ENCODE measurements around the gene PSEN2.

PSEN2 gene

DNA sequence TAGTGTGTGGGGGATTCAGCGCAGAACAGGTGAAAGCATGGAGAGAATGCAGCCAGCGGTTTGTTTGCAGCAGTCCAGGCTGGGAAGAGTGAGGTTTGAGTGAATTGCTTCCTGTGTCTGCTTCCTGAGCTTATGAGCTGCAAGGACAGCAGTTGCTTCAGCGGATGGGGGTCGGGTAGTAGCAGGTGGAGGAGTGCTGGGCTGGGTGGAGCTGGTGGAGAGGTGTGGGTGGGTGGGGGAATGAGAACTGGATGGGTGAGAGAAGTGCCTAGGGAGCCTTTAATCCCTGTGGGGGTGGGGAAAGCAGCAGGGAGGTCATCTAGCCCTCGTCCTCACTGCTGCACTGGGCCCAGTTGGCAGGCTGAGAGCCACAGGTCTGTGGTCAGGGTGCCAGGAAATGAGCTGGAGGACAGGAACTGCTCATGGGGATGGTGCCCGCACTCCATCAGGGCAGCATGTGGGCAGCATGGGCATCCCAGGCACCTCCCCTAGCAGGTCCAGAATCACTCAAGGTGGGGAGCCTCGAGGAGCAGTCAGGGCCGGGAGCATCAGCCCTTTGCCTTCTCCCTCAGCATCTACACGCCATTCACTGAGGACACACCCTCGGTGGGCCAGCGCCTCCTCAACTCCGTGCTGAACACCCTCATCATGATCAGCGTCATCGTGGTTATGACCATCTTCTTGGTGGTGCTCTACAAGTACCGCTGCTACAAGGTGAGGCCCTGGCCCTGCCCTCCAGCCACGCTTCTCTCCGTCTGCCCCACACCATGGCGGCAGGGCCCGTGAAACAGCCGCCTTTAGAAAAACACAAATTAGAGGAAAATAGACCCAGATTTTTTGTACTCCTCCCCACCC is 14.8 kb downstream of the PSEN2 start:
- H3K4me3 ChIP-seq (ENCODE audit: low read depth, low read length), result no peak overlapping the region
- no peak for TF ChIP-seq POLR2A (IDR thresholded peaks at IDR 0.05; ENCODE audit: extremely low read depth, insufficient read length)
- TF ChIP-seq, protein P1, sequence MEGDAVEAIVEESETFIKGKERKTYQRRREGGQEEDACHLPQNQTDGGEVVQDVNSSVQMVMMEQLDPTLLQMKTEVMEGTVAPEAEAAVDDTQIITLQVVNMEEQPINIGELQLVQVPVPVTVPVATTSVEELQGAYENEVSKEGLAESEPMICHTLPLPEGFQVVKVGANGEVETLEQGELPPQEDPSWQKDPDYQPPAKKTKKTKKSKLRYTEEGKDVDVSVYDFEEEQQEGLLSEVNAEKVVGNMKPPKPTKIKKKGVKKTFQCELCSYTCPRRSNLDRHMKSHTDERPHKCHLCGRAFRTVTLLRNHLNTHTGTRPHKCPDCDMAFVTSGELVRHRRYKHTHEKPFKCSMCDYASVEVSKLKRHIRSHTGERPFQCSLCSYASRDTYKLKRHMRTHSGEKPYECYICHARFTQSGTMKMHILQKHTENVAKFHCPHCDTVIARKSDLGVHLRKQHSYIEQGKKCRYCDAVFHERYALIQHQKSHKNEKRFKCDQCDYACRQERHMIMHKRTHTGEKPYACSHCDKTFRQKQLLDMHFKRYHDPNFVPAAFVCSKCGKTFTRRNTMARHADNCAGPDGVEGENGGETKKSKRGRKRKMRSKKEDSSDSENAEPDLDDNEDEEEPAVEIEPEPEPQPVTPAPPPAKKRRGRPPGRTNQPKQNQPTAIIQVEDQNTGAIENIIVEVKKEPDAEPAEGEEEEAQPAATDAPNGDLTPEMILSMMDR (IDR thresholded peaks at IDR 0.05; ENCODE audit: low read depth, low read length), result no peak
- TF ChIP-seq, protein P2, sequence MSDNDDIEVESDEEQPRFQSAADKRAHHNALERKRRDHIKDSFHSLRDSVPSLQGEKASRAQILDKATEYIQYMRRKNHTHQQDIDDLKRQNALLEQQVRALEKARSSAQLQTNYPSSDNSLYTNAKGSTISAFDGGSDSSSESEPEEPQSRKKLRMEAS (IDR thresholded peaks at IDR 0.05; ENCODE audit: low read depth, low read length), result no peak
- no peak for TF ChIP-seq MYC (IDR thresholded peaks at IDR 0.05; ENCODE audit: low read depth, low read length)
- no peak for DNase-seq (ENCODE audit: low read depth)

- TF ChIP-seq, protein P2 (IDR thresholded peaks at IDR 0.05; ENCODE audit: low read depth, low read length), result no peak
- no peak for TF ChIP-seq POLR2A (IDR thresholded peaks at IDR 0.05; ENCODE audit: extremely low read depth, insufficient read length)
- no peak for TF ChIP-seq MYC (IDR thresholded peaks at IDR 0.05; ENCODE audit: low read depth, low read length)
- TF ChIP-seq, protein P1 (IDR thresholded peaks at IDR 0.05; ENCODE audit: low read depth, low read length), result no peak
- no peak for DNase-seq (ENCODE audit: low read depth)
- H3K4me3 ChIP-seq (ENCODE audit: low read depth, low read length), result no peak overlapping the region
Measured at GRCh38 chr1:226886122-226886901, 15.9 kb downstream of the PSEN2 start.

GRCh38 chr1:226887006-226887405 is 16.6 kb downstream of the PSEN2 start:
- DNase-seq (ENCODE audit: low read depth), result no peak
- TF ChIP-seq POLR2A (IDR thresholded peaks at IDR 0.05; ENCODE audit: extremely low read depth, insufficient read length) (no peak), MYC (IDR thresholded peaks at IDR 0.05; ENCODE audit: low read depth, low read length) (no peak)
- TF ChIP-seq, protein P2 (IDR thresholded peaks at IDR 0.05; ENCODE audit: low read depth, low read length), result no peak
- TF ChIP-seq, protein P1 (IDR thresholded peaks at IDR 0.05; ENCODE audit: low read depth, low read length), result no peak
- H3K4me3 ChIP-seq (ENCODE audit: low read depth, low read length), result no peak overlapping the region

DNA sequence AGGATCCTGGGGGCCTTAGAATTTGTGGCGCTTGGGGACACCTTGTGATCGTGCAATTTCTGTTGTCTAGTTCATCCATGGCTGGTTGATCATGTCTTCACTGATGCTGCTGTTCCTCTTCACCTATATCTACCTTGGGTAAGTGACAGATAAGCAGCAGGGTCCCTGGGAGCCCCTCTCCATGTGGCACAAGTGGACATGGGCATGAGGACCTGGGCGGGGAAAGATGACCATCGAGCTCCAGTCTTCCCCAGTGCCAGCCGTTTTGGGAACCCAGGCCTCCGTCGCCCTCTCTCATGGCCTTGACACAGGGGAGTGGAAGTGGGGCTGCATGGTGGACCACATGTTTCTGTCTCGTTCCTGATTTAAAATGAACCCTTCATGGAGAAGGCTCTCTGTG is 17.6 kb downstream of the PSEN2 start:
- no peak overlapping the region for H3K4me3 ChIP-seq (ENCODE audit: low read depth, low read length)
- DNase-seq (ENCODE audit: low read depth), result no peak
- TF ChIP-seq MYC (IDR thresholded peaks at IDR 0.05; ENCODE audit: low read depth, low read length) (no peak), POLR2A (IDR thresholded peaks at IDR 0.05; ENCODE audit: extremely low read depth, insufficient read length) (no peak)
- TF ChIP-seq, protein P1 (IDR thresholded peaks at IDR 0.05; ENCODE audit: low read depth, low read length), result no peak
- TF ChIP-seq, protein P2 (IDR thresholded peaks at IDR 0.05; ENCODE audit: low read depth, low read length), result no peak

DNA sequence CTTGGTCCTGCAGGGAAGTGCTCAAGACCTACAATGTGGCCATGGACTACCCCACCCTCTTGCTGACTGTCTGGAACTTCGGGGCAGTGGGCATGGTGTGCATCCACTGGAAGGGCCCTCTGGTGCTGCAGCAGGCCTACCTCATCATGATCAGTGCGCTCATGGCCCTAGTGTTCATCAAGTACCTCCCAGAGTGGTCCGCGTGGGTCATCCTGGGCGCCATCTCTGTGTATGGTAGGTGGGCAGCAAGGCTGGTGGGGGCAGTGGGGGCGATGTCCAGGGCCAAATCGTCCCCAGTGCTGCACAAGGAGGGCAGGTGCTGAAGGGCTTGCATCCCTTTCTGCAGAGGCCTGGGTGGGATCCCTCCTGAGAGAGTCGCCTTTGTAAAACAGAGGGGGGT is 18.4 kb downstream of the PSEN2 start:
- no peak for DNase-seq (ENCODE audit: low read depth)
- TF ChIP-seq, protein P2 (IDR thresholded peaks at IDR 0.05; ENCODE audit: low read depth, low read length), result no peak
- TF ChIP-seq POLR2A (IDR thresholded peaks at IDR 0.05; ENCODE audit: extremely low read depth, insufficient read length), result no peak
- TF ChIP-seq, protein P1 (IDR thresholded peaks at IDR 0.05; ENCODE audit: low read depth, low read length), result no peak
- TF ChIP-seq MYC (IDR thresholded peaks at IDR 0.05; ENCODE audit: low read depth, low read length), result no peak
- H3K4me3 ChIP-seq (ENCODE audit: low read depth, low read length), result no peak overlapping the region

Data from NB4 (cell line).